Psoas muscle (tissue), 8 donors: ENCODE results near the gene GC. TPM values are rescaled to one million over a fixed set of nuclear protein-coding genes. Genes with fewer than 3 reads are reported as not detected.
"Not testable (repeated sequence)": the region's sequence is repeated elsewhere in the genome, so short reads cannot be mapped to it uniquely, and the experiment has no call there.

Experiments
- ATAC-seq, 4 donors: fragments of 200-7000 bp; cut with Tn5 transposase; one replicate each; pipeline ENCODE4 v1.9.1; 2020; ENCODE audit warnings: moderate library complexity in 3 of 4, mild to moderate bottlenecking in 2 of 4
- DNase-seq, 2 donors: peaks; one replicate each; pipeline ENCODE4 v3.0.0-alpha.2; 2020
- H3K27ac ChIP-seq: fragments of 200-600 bp; one replicate; pipeline ENCODE4 v1.8.0; 2022
- H3K27me3 ChIP-seq, 3 donors: fragments of 200-600 bp in 1 of 3; one replicate each; pipeline versions ENCODE4 v1.6.1 to v1.8.0; 2013 to 2022; ENCODE audit warnings: low read length in 2 of 3, mild to moderate bottlenecking in 2 of 3, moderate library complexity in 1 of 3; ENCODE audit not compliant: insufficient read depth in 3 of 3
- H3K36me3 ChIP-seq, 2 donors: fragments of 200-600 bp in 1 of 2; one replicate each; pipeline versions ENCODE4 v1.6.1 to v1.8.0; 2013 to 2022; ENCODE audit warnings: low read depth in 1 of 2, mild to moderate bottlenecking in 1 of 2, moderate library complexity in 1 of 2; ENCODE audit not compliant: insufficient read depth in 1 of 2
- H3K4me1 ChIP-seq: fragments of 200-600 bp; one replicate; pipeline ENCODE4 v1.8.0; 2022
- H3K4me3 ChIP-seq: fragments of 200-600 bp; one replicate; pipeline ENCODE4 v1.8.0; 2022; ENCODE audit warnings: mild to moderate bottlenecking
- H3K9me3 ChIP-seq: fragments of 200-600 bp; one replicate; pipeline ENCODE4 v1.8.0; 2022
- WGBS, 3 donors: extraction: QIAGEN DNeasy Blood & Tissue Kit; methylation state at CpG; one replicate each; pipeline versions ENCODE4 v1.1.6 to v1.1.7; 2013; 5-methylcytosine and 5-hydroxymethylcytosine counted together
- intact Hi-C, 2 donors: fragments of 100-400 bp; cut with DNase I; formaldehyde crosslinking; loops; one replicate each; pipeline versions ENCODE4 v1.11.0 to v1.14.2; 2022
- polyA plus RNA-seq, 3 donors: library from polyadenylated mRNA; stranded (reverse); fragments of 200-250 nt; gene quantifications; one replicate each; pipeline ENCODE4 v1.2.3, GENCODE V29; 2013
- total RNA-seq, 4 donors: library from RNA; stranded (reverse); fragmentation: NEBNext Ultra II Directional in 2 of 4; extraction: Animal tissue kit (Norgen Biotek cat#: 25700) in 2 of 4; gene quantifications; one replicate each; pipeline versions ENCODE4 v1.2.1 to v1.2.4, GENCODE V29; 2021 to 2023
- TF ChIP-seq, protein P1 (sequence below): fragments of 200-600 bp; IDR thresholded peaks from one replicate; pipeline ENCODE4 v1.8.0; 2022; ENCODE audit warnings: antibody characterized with exemption
- donor health status: healthy with polysubstance abuse.
- donor health status: DM: no; HTN: no; CAD: no; lungs with moderate emphysema.
- donor health status: Bipolar disorder and iron deficiency.
- donor health status: healthy.
- donor health status: DM: yes; HTN: yes; CAD: no.
- donor health status: DM: no; HTN: no; CAD: no.
- donor health status: DM: no; HTN: no; CAD: no.
- donor health status: DM: yes; HTN: yes; CAD: no.

The GC gene
- total and polyA plus RNA-seq, 7 donors, result 0.18 to 0.30 TPM; not detected in 5

GRCh38 chr4:71752383-71753042 lies 31.4 kb downstream of the GC start:
- intact Hi-C loops, result loop anchor here in 1 of 2 donors (10.0 kb wide), 1 partner anchor 1662 kb away; no protein-coding TSS in a partner anchor
- 64 to 76% (median 72%) methylated on average over 5 of the region's 5 CpGs for WGBS, 3 donors
- Histone ChIP-seq H3K27ac (no peak overlapping the region), H3K9me3 (no peaks in the 10 kb centered on the region), H3K4me3 (no peak overlapping the region), H3K4me1 (no peaks in the 10 kb centered on the region), H3K27me3 (peaks cover 0 to 2% (median 0%) of the 10 kb centered on the region in 3 donors), H3K36me3 (no peaks in the 10 kb centered on the region)
- DNase-seq, result no peak
- TF ChIP-seq, protein P1, sequence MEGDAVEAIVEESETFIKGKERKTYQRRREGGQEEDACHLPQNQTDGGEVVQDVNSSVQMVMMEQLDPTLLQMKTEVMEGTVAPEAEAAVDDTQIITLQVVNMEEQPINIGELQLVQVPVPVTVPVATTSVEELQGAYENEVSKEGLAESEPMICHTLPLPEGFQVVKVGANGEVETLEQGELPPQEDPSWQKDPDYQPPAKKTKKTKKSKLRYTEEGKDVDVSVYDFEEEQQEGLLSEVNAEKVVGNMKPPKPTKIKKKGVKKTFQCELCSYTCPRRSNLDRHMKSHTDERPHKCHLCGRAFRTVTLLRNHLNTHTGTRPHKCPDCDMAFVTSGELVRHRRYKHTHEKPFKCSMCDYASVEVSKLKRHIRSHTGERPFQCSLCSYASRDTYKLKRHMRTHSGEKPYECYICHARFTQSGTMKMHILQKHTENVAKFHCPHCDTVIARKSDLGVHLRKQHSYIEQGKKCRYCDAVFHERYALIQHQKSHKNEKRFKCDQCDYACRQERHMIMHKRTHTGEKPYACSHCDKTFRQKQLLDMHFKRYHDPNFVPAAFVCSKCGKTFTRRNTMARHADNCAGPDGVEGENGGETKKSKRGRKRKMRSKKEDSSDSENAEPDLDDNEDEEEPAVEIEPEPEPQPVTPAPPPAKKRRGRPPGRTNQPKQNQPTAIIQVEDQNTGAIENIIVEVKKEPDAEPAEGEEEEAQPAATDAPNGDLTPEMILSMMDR, result no peak
- no peak for ATAC-seq

- H3K4me3 ChIP-seq, result no peak overlapping the region
- no peaks in the 10 kb centered on the region for H3K4me1 ChIP-seq
- H3K27ac ChIP-seq, result no peak overlapping the region
- 82 to 85% (median 83%) methylated on average over 4 of the region's 4 CpGs for WGBS, 3 donors
- peaks cover 0 to 2% (median 0%) of the 10 kb centered on the region in 3 donors for H3K27me3 ChIP-seq
- ATAC-seq (no peak), DNase-seq (no peak)
- no peaks in the 10 kb centered on the region for H3K36me3 ChIP-seq
- TF ChIP-seq, protein P1, result no peak
- intact Hi-C loops, result no loop called here
- H3K9me3 ChIP-seq, result no peaks in the 10 kb centered on the region
These were observed 34.8 kb downstream of the GC start for GRCh38 chr4:71749008-71749594.

- no peak overlapping the region for H3K4me3 ChIP-seq
- TF ChIP-seq, protein P1, result no peak
- 75 to 80% (median 78%) methylated on average over 3 of the region's 3 CpGs for WGBS, 3 donors
- no peaks in the 10 kb centered on the region for H3K36me3 ChIP-seq
- H3K27ac ChIP-seq, result no peak overlapping the region
- ATAC-seq (no peak), DNase-seq (no peak)
- intact Hi-C loops, result no loop called here
- no peaks in the 10 kb centered on the region for H3K4me1 ChIP-seq
- no peaks in the 10 kb centered on the region for H3K9me3 ChIP-seq
- H3K27me3 ChIP-seq, result no peaks in the 10 kb centered on the region
These were observed 37.5 kb downstream of the GC start for GRCh38 chr4:71746379-71746778.

DNA sequence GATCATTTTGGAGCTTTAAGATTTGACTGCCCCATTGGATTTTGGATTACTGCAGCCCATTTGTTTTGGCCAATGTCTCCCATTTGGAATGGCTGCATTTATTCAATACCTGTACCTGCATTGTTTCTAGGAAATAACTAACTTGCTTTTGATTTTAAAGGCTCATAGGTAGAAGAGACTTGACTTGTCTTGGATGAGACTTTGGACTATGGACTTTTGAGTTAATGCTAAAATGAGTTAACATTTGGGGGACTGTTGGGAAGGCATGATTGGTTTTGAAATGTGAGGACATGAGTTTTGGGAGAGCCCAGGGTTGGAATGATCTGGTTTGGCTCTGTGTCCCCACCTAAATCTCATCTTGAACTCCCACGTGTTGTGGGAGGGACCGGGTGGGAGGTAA lies 45.1 kb downstream of the GC start:
- ATAC-seq, intact Hi-C loops, DNase-seq, H3K4me3 ChIP-seq, H3K4me1 ChIP-seq, H3K9me3 ChIP-seq, H3K27ac ChIP-seq, H3K27me3 ChIP-seq, H3K36me3 ChIP-seq: not testable (repeated sequence)
- 76 to 90% (median 81%) methylated on average over 2 of the region's 2 CpGs for WGBS, 3 donors

DNA sequence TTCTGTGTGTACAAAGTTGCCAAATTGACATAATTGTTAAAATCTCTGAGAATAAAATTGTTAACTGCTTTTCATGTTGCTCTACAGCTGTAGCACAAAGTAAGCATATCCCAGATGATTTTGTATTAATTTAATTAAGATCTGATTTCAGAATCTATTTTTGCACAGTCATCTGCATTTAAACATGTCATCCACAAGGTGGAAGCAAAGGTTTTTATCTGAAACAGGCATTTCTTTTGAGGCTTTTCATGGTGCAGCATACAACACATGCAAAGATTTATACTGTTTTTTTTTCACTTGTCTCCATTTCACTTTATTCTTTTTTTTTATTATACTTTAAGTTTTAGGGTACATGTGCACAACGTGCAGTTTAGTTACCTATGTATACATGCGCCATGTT lies 51.2 kb downstream of the GC start:
- Histone ChIP-seq H3K27ac (no peak overlapping the region), H3K36me3 (no peaks in the 10 kb centered on the region), H3K27me3 (no peaks in the 10 kb centered on the region), H3K4me3 (no peak overlapping the region), H3K9me3 (no peaks in the 10 kb centered on the region), H3K4me1 (no peaks in the 10 kb centered on the region)
- ATAC-seq (no peak), DNase-seq (no peak)
- intact Hi-C loops, result no loop called here
- TF ChIP-seq, protein P1, result no peak
- WGBS, 3 donors, result 81 to 90% (median 90%) methylated on average over 2 of the region's 2 CpGs
